ENCODE data around the gene SAPCD1. TPM values are rescaled to one million over a fixed set of nuclear protein-coding genes. Genes with fewer than 3 reads are reported as not detected.
A peak's percentile ranks its signal among the peaks of the same experiment; 100 is the strongest.

The SAPCD1 gene
- total and polyA plus RNA-seq, 10 of the 15 experiments (the other 5 are each of a cell fraction or from before 2014, with no cell fraction given), result 1.6 to 13.0 (median 5.4) TPM

- no peak for TF ChIP-seq SREBF1 (IDR thresholded peaks at IDR 0.05; ENCODE audit: low read length)
- TF ChIP-seq RAD21 (IDR thresholded peaks at IDR 0.05; ENCODE audit: insufficient read depth, low read depth, low read length), result no peak
- TF ChIP-seq MYB (IDR thresholded peaks at IDR 0.05; ENCODE audit: borderline replicate concordance, low read depth, low read length), result no peak
- no peak for TF ChIP-seq HDAC6 (IDR thresholded peaks at IDR 0.05; ENCODE audit: unreplicated experiment)
- TF ChIP-seq RFX5 (IDR thresholded peaks at IDR 0.05; ENCODE audit: low read depth, low read length), result no peak
Measured at GRCh38 chr6:31733734-31734133, 28.7 kb upstream of the SAPCD1 start (continued).

DNA sequence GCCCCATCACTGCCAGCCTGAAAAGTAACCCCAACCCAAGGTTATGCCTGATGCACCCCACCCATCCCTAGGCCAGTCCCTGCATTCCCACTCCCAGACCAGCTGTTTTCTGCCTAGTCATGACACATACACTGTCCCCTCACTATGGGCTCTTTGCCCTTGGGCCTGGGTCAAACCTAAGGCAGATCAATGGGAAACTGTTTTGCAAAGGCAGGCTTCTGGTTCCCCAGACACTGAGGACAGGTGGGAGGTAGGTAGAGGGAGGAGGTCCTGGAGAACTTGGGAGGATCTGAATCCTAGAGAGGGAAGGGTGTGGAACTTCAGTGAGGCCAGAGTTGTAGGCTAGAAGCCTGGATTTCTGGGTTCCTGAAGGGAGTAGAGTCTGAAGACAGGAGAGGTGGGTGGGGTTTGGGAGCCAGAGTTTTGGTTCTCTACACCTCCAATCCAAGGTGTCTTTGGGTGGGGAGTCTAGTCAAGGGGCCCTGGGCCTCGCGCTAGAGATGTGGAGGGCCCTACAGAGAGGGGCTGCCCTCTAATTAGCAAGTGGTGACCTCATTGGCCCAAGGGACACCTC, 28.1 kb upstream of the SAPCD1 start:
- Histone ChIP-seq H3K27ac (ENCODE audit: control insufficient read depth, insufficient read depth) (peak overlapping the region; percentile 99), H3K36me3 (ENCODE audit: control insufficient read depth in 2 of 2, insufficient read depth in 2 of 2, low read length in 1 of 2) (peaks cover 6 to 13% of the 10 kb centered on the region in 2 experiments; a peak in 3 of 4 replicates), H3K9ac (ENCODE audit: control insufficient read depth, insufficient read depth, low read length) (peak overlapping the region; percentile 98), H3K27me3 (replicated peaks in 1 of 2; ENCODE audit: control insufficient read depth in 2 of 2, insufficient read depth in 2 of 2, low read length in 1 of 2) (no peaks in the 10 kb centered on the region), H3K4me2 (ENCODE audit: control insufficient read depth, insufficient read depth) (peak overlapping the region; percentile 99), H3K4me1 (ENCODE audit: control insufficient read depth, insufficient read depth, low read length) (peaks cover 26% of the 10 kb centered on the region), H2AFZ (ENCODE audit: control insufficient read depth, low read depth, low read length) (no peak overlapping the region), H3K4me3 (peak overlapping the region; percentile 100), H3K79me2 (ENCODE audit: control insufficient read depth, insufficient read depth, low read length) (peaks cover 40% of the 10 kb centered on the region), H4K20me1 (ENCODE audit: control insufficient read depth, insufficient read depth) (0 out of 2 replicates have a peak, but pooled peaks cover 4% of the 10 kb centered on the region), H3K9me3 (replicated peaks; ENCODE audit: control insufficient read depth, insufficient read depth, low read length) (no peaks in the 10 kb centered on the region)
- intact Hi-C loops (cut with micrococcal nuclease; ENCODE audit: unreplicated experiment), result loop anchor here (5.0 kb wide), 1 partner anchor 52 kb away; the partner anchor contains the start of gene LY6G5C
- ChIA-PET SMC1A (ENCODE audit: uncharacterized antibody, unreplicated experiment) (interaction anchor here (0.6 to 6.3 kb wide), 8 partner anchors 10 to 99 kb away, joined by 3 to 42 read pairs (median 4); partner anchors contain the start of genes LSM2, LY6G5C and MPIG6B), CTCF (interaction anchor here (0.6 to 15.8 kb wide), 5 partner anchors 12 to 144 kb away, joined by 3 to 208 read pairs (median 4); no protein-coding TSS in a partner anchor), RAD21 (ENCODE audit: unreplicated experiment) (interaction anchor here (1.0 to 5.6 kb wide), 3 partner anchors 36 to 96 kb away, joined by 4 to 53 read pairs (median 16); partner anchors contain the start of gene HSPA1B), POLR2A (interaction anchor here (0.6 to 9.7 kb wide), 7 partner anchors 20 to 151 kb away, joined by 3 to 158 read pairs (median 44); partner anchors contain the start of genes HSPA1A, HSPA1B, HSPA1L and LSM2)
- FAIRE-seq, result no peak
- no TSS peak for BruUV-seq (replicated peaks)
- ATAC-seq, result no peak
- DNase-seq (ENCODE audit: low read depth, low spot score), result no peak
- WGBS (ENCODE audit: insufficient coverage, insufficient replicate concordance, low lambda C conversion rate, missing lambda C conversion rate), result 0% methylated on average over 2 of the region's 2 CpGs
- in situ Hi-C loops (cut with MboI), result no loop called here
- TF ChIP-seq JUND (IDR thresholded peaks at IDR 0.05; ENCODE audit: low read depth, low read length), result peak; percentile 71; the same call in 1 of the 2 replicates
- no peak for TF ChIP-seq IKZF1 (conservative IDR thresholded peaks at IDR 0.05)
- no peak for TF ChIP-seq PBX3 (IDR thresholded peaks at IDR 0.05; ENCODE audit: insufficient replicate concordance, low read depth, low read length)
- TF ChIP-seq NR2C1 (IDR thresholded peaks at IDR 0.05), result no peak
- TF ChIP-seq ATF7 (IDR thresholded peaks at IDR 0.05; ENCODE audit: low read depth), result peak; percentile 95; the same call in 1 of the 2 replicates
- TF ChIP-seq SMC3 (IDR thresholded peaks at IDR 0.05; ENCODE audit: borderline replicate concordance, low read length), result peak; percentile 18; the same call in 1 of the 2 replicates
- no peak for TF ChIP-seq CEBPB (IDR thresholded peaks at IDR 0.05; ENCODE audit: borderline replicate concordance in 1 of 2, low read depth in 2 of 2, low read length in 2 of 2)
- TF ChIP-seq MEF2B (IDR thresholded peaks at IDR 0.05; ENCODE audit: partially characterized antibody, poor library complexity, severe bottlenecking), result no peak
- TF ChIP-seq BCLAF1 (IDR thresholded peaks at IDR 0.05), result no peak
- no peak for TF ChIP-seq ZSCAN29 (IDR thresholded peaks at IDR 0.05)
- no peak for TF ChIP-seq SIX5 (IDR thresholded peaks at IDR 0.05; ENCODE audit: low read depth, low read length, severe bottlenecking)
- TF ChIP-seq MTA2 (IDR thresholded peaks at IDR 0.05; ENCODE audit: low read depth), result peak; percentile 57; the same call in 1 of the 2 replicates
- TF ChIP-seq JUNB (IDR thresholded peaks at IDR 0.05), result 0 out of 2 replicates have a peak, but pooled peaks have one; percentile 82
- TF ChIP-seq EGR1 (IDR thresholded peaks at IDR 0.05; ENCODE audit: borderline replicate concordance in 1 of 2, low read depth in 2 of 2, low read length in 2 of 2), result no peak

Measured in GM12878 (cell line).